ENCODE data around the gene EXOSC1. TPM values are rescaled to one million over a fixed set of nuclear protein-coding genes. Genes with fewer than 3 reads are reported as not detected.

EXOSC1 gene
- total RNA-seq, 1 experiment from 2014 or later = 27.0 TPM

GRCh38 chr10:97450828-97451227 lies 5.0 kb upstream of the EXOSC1 start:
- Histone ChIP-seq H3K27me3 (ENCODE audit: insufficient read depth, low read depth) (no peaks in the 10 kb centered on the region), H3K9me2 (ENCODE audit: insufficient read depth) (no peaks in the 10 kb centered on the region), H3K4me1 (replicated peaks; ENCODE audit: insufficient read depth) (peaks cover 22% of the 10 kb centered on the region), H2AFZ (no peak overlapping the region), H3K4me3 (no peak overlapping the region), H3K36me3 (ENCODE audit: low read depth) (no peaks in the 10 kb centered on the region), H4K20me1 (ENCODE audit: insufficient read depth) (no peaks in the 10 kb centered on the region), H3K9me3 (ENCODE audit: insufficient read depth, low read depth) (no peaks in the 10 kb centered on the region), H3F3A (ENCODE audit: insufficient read depth, low read depth) (peaks cover 7% of the 10 kb centered on the region; the same call in 1 of the 2 replicates), H3K79me2 (ENCODE audit: low read depth) (peaks cover 34% of the 10 kb centered on the region), H3K4me2 (no peak overlapping the region), H3K27ac (no peak overlapping the region)
- CTCF ChIA-PET = no interaction called here
- no TSS peak for BruUV-seq (replicated peaks)
- intact Hi-C loops (cut with micrococcal nuclease; ENCODE audit: unreplicated experiment) = no loop called here
- TF ChIP-seq CTCF (conservative IDR thresholded peaks at IDR 0.05) (no peak), EZH2 (IDR thresholded peaks at IDR 0.05; ENCODE audit: low read depth) (no peak)
- POLR2A ChIA-PET (ENCODE audit: unreplicated experiment) = no interaction called here
- DNase-seq = no peak

GRCh38 chr10:97445357-97445721 lies 467 bp downstream of the EXOSC1 start:
- Histone ChIP-seq H3K4me3 (peak overlapping the region; percentile 97), H3F3A (ENCODE audit: insufficient read depth, low read depth) (peaks cover 3% of the 10 kb centered on the region; the same call in 1 of the 2 replicates), H3K9me2 (ENCODE audit: insufficient read depth) (no peaks in the 10 kb centered on the region), H3K4me2 (peak overlapping the region; percentile 85), H3K27me3 (ENCODE audit: insufficient read depth, low read depth) (no peaks in the 10 kb centered on the region), H3K27ac (no peak overlapping the region), H4K20me1 (ENCODE audit: insufficient read depth) (no peaks in the 10 kb centered on the region), H3K79me2 (ENCODE audit: low read depth) (peaks cover 44% of the 10 kb centered on the region), H3K4me1 (replicated peaks; ENCODE audit: insufficient read depth) (peaks cover 30% of the 10 kb centered on the region), H3K36me3 (ENCODE audit: low read depth) (no peaks in the 10 kb centered on the region), H3K9me3 (ENCODE audit: insufficient read depth, low read depth) (no peaks in the 10 kb centered on the region), H2AFZ (peak overlapping the region; percentile 99)
- CTCF ChIA-PET = no interaction called here
- no TSS peak for BruUV-seq (replicated peaks)
- POLR2A ChIA-PET (ENCODE audit: unreplicated experiment) = interaction anchor here (0.6 kb wide), 1 partner anchor 195 kb away, joined by 6 read pairs; the partner anchor contains the start of gene PI4K2A
- DNase-seq = no peak
- TF ChIP-seq EZH2 (IDR thresholded peaks at IDR 0.05; ENCODE audit: low read depth) = no peak
- TF ChIP-seq CTCF (conservative IDR thresholded peaks at IDR 0.05) = no peak
- intact Hi-C loops (cut with micrococcal nuclease; ENCODE audit: unreplicated experiment) = loop anchor here (5.0 kb wide), 2 partner anchors 38 to 113 kb away; partner anchors contain the start of gene FRAT2

- Histone ChIP-seq H3K4me1 (replicated peaks; ENCODE audit: insufficient read depth) (peaks cover 30% of the 10 kb centered on the region), H2AFZ (no peak overlapping the region), H3F3A (ENCODE audit: insufficient read depth, low read depth) (peaks cover 3% of the 10 kb centered on the region; the same call in 1 of the 2 replicates), H4K20me1 (ENCODE audit: insufficient read depth) (no peaks in the 10 kb centered on the region), H3K9me3 (ENCODE audit: insufficient read depth, low read depth) (no peaks in the 10 kb centered on the region), H3K4me2 (peak overlapping the region; percentile 85; the same call in 1 of the 2 replicates), H3K36me3 (ENCODE audit: low read depth) (no peaks in the 10 kb centered on the region), H3K79me2 (ENCODE audit: low read depth) (peaks cover 37% of the 10 kb centered on the region), H3K27me3 (ENCODE audit: insufficient read depth, low read depth) (no peaks in the 10 kb centered on the region), H3K4me3 (no peak overlapping the region), H3K27ac (no peak overlapping the region), H3K9me2 (ENCODE audit: insufficient read depth) (no peaks in the 10 kb centered on the region)
- intact Hi-C loops (cut with micrococcal nuclease; ENCODE audit: unreplicated experiment) = no loop called here
- no peak for DNase-seq
- TF ChIP-seq EZH2 (IDR thresholded peaks at IDR 0.05; ENCODE audit: low read depth) (no peak), CTCF (conservative IDR thresholded peaks at IDR 0.05) (no peak)
- ChIA-PET CTCF (no interaction called here), POLR2A (ENCODE audit: unreplicated experiment) (no interaction called here)
- no TSS peak for BruUV-seq (replicated peaks)
Observed at GRCh38 chr10:97444212-97444611, 1.6 kb downstream of the EXOSC1 start.

All from PC-9 (cell line).